K562 (cell line): ENCODE measurements around the gene TNFAIP8L1.

Source experiments
- EZH2 ChIP-seq: IDR thresholded peaks from 2 replicates; pipeline ENCODE4 v1.6.1; 2012; ENCODE audit warnings: low read depth, mild to moderate bottlenecking, inconsistent platforms, low read length, borderline replicate concordance
- GTF2F1 ChIP-seq: IDR thresholded peaks from 2 replicates; pipeline ENCODE4 v1.6.1; 2011; ENCODE audit warnings: low read depth, low read length, improper control_type of control experiment
- SNRNP70 ChIP-seq: fragments of 200-400 bp; formaldehyde crosslinking; optimal IDR thresholded peaks from 2 replicates; pipeline ENCODE3; 2017; ENCODE audit warnings: low read depth, low read length
- TEAD2 ChIP-seq: fragments of 450-650 bp; IDR thresholded peaks from 2 replicates; pipeline ENCODE4 v1.6.1; 2016; ENCODE audit warnings: missing genetic modification characterization, control low read depth, missing compliant biosample characterization
- TOE1 ChIP-seq, 2 experiments: fragments of 450-650 bp in 1 of 2; sonication (generic) in 1 of 2; formaldehyde crosslinking in 1 of 2; IDR thresholded peaks; 2 replicates each; pipeline versions ENCODE4 v1.7.1 to v1.8.0; 2016 to 2022; ENCODE audit warnings: borderline replicate concordance in 2 of 2, mild to moderate bottlenecking in 2 of 2, antibody characterized with exemption in 1 of 2, inconsistent platforms in 1 of 2, low read depth in 1 of 2, missing genetic modification reagents in 1 of 2, moderate library complexity in 1 of 2
- YBX1 ChIP-seq: fragments of 450-650 bp; IDR thresholded peaks from 2 replicates; pipeline ENCODE4 v1.7.1; 2016; ENCODE audit warnings: mild to moderate bottlenecking
- ZC3H4 ChIP-seq: sonication (generic); formaldehyde crosslinking; IDR thresholded peaks from 2 replicates; pipeline ENCODE4 v1.9.0; 2021; ENCODE audit warnings: missing genetic modification reagents, borderline replicate concordance
- ZFX ChIP-seq: sonication (generic); formaldehyde crosslinking; IDR thresholded peaks from 2 replicates; pipeline ENCODE4 v1.8.0; 2022; ENCODE audit warnings: mild to moderate bottlenecking, missing genetic modification reagents, moderate library complexity
- ZKSCAN3 ChIP-seq: fragments of 250-450 bp; sonication (Bioruptor Pico); IDR thresholded peaks from 2 replicates; pipeline ENCODE4 v1.4.0; 2020
- ZNF174 ChIP-seq: fragments of 250-450 bp; sonication (Bioruptor Pico); IDR thresholded peaks from 2 replicates; pipeline ENCODE4 v1.4.0; 2020; ENCODE audit warnings: mild to moderate bottlenecking
- TF ChIP-seq, protein P1 (sequence below): fragments of 450-650 bp; formaldehyde crosslinking; IDR thresholded peaks from 2 replicates; pipeline ENCODE4 v1.4.0; 2020; ENCODE audit warnings: mild to moderate bottlenecking
- TF ChIP-seq, protein P2 (sequence below), 3 experiments: IDR thresholded peaks in 2 of 3; conservative IDR thresholded peaks in 1 of 3; 2 replicates each; pipeline ENCODE4 v1.5.1; 2011 to 2012; ENCODE audit warnings: low read length in 3 of 3, mild to moderate bottlenecking in 3 of 3, control low read depth in 2 of 3, improper control_type of control experiment in 1 of 3, inconsistent platforms in 1 of 3, low read depth in 1 of 3, mixed read lengths in 1 of 3, moderate library complexity in 1 of 3; ENCODE audit not compliant: insufficient read depth in 2 of 3

DNA sequence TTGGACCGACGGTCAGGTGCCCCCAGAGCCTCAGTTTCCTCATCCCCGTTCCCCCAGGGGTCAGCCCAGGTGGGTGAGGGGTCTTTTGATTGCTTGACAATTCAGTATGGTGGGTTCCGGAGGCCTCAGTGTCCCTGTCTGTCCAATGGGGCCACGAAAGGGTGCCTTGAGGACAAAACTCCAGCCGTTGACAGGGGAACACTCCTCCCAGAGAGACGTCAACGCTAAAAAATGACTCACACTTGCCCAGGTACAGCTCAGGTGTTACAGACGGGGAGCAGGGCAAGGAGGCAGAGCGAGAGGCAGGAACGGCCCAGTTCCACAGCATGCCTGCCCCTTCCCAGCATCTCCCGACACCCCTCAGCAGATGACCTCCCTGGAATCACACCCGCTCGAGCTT, 1.8 kb downstream of the TNFAIP8L1 start:
- TF ChIP-seq SNRNP70 (no peak), ZNF174 (no peak), ZC3H4 (no peak), GTF2F1 (no peak), TOE1 (IDR thresholded peaks at IDR 0.05; ENCODE audit: borderline replicate concordance) (no peak), TOE1 (CRISPR knock-in tag; IDR thresholded peaks at IDR 0.05; ENCODE audit: borderline replicate concordance, low read depth) (no peak), YBX1 (no peak), ZKSCAN3 (no peak), TEAD2 (tag) (no peak), ZFX (no peak), EZH2 (no peak)
- TF ChIP-seq, protein P1, sequence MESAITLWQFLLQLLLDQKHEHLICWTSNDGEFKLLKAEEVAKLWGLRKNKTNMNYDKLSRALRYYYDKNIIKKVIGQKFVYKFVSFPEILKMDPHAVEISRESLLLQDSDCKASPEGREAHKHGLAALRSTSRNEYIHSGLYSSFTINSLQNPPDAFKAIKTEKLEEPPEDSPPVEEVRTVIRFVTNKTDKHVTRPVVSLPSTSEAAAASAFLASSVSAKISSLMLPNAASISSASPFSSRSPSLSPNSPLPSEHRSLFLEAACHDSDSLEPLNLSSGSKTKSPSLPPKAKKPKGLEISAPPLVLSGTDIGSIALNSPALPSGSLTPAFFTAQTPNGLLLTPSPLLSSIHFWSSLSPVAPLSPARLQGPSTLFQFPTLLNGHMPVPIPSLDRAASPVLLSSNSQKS (CRISPR knock-in tag), result no peak
- TF ChIP-seq, protein P2, sequence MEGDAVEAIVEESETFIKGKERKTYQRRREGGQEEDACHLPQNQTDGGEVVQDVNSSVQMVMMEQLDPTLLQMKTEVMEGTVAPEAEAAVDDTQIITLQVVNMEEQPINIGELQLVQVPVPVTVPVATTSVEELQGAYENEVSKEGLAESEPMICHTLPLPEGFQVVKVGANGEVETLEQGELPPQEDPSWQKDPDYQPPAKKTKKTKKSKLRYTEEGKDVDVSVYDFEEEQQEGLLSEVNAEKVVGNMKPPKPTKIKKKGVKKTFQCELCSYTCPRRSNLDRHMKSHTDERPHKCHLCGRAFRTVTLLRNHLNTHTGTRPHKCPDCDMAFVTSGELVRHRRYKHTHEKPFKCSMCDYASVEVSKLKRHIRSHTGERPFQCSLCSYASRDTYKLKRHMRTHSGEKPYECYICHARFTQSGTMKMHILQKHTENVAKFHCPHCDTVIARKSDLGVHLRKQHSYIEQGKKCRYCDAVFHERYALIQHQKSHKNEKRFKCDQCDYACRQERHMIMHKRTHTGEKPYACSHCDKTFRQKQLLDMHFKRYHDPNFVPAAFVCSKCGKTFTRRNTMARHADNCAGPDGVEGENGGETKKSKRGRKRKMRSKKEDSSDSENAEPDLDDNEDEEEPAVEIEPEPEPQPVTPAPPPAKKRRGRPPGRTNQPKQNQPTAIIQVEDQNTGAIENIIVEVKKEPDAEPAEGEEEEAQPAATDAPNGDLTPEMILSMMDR (IDR thresholded peaks at IDR 0.05 in 2 of 3, conservative IDR thresholded peaks at IDR 0.05 in 1 of 3; ENCODE audit: insufficient read depth in 2 of 3, low read depth in 1 of 3, low read length in 3 of 3), result no peak
